CD8-positive, alpha-beta memory T cell (primary cell): ENCODE measurements around the gene GRXCR2. TPM values are rescaled to one million over a fixed set of nuclear protein-coding genes. Genes with fewer than 3 reads are reported as not detected.

Experiments used
- CTCF ChIA-PET: fragments of 350-600 bp; sonication (Branson Sonifier 250); formaldehyde crosslinking; loops from one replicate; lab custom pipeline; 2021; ENCODE audit warnings: antibody characterized with exemption; lab: Charles Lee
- POLR2A ChIA-PET: fragments of 350-600 bp; sonication (Branson Sonifier 250); formaldehyde crosslinking; loops from one replicate; lab custom pipeline; 2021; ENCODE audit warnings: antibody characterized with exemption; lab: Charles Lee
- DNase-seq, 5 donors: peaks; one replicate each; pipeline versions ENCODE4 v3.0.0 to v3.0.0-alpha.2; 2020 to 2022; ENCODE audit warnings: mixed read lengths in 1 of 5
- H3K27ac ChIP-seq: one replicate; pipeline ENCODE4 v1.7.0; 2013; ENCODE audit warnings: low read depth, mild to moderate bottlenecking, low read length, moderate library complexity
- H3K27me3 ChIP-seq: 2 replicates; pipeline ENCODE4 v1.7.0; 2013; ENCODE audit warnings: low read length, mild to moderate bottlenecking; ENCODE audit not compliant: insufficient read depth, poor library complexity, severe bottlenecking
- H3K36me3 ChIP-seq: 2 replicates; pipeline ENCODE4 v1.7.0; 2013; ENCODE audit warnings: mild to moderate bottlenecking, low read length, moderate library complexity; ENCODE audit not compliant: insufficient read depth
- H3K4me1 ChIP-seq: 2 replicates; pipeline ENCODE4 v1.7.0; 2013; ENCODE audit warnings: mild to moderate bottlenecking, low read length, moderate library complexity; ENCODE audit not compliant: insufficient read depth
- H3K4me3 ChIP-seq: 2 replicates; pipeline ENCODE4 v1.7.0; 2013; ENCODE audit warnings: mild to moderate bottlenecking, low read length
- H3K9me3 ChIP-seq: 2 replicates; pipeline ENCODE4 v1.7.0; 2013; ENCODE audit warnings: mild to moderate bottlenecking, low read length
- H3K27ac Mint-ChIP-seq, 8 donors: one replicate each; pipeline ENCODE4 v1.8.0; 2020 to 2021; ENCODE audit warnings: mixed read lengths in 8 of 8, mild to moderate bottlenecking in 6 of 8, inconsistent platforms in 3 of 8, moderate library complexity in 3 of 8
- H3K27me3 Mint-ChIP-seq, 2 donors: one replicate each; pipeline ENCODE4 v1.8.0; 2020 to 2021; ENCODE audit warnings: mixed read lengths in 2 of 2, mild to moderate bottlenecking in 1 of 2, moderate library complexity in 1 of 2
- H3K36me3 Mint-ChIP-seq, 3 donors: one replicate each; pipeline ENCODE4 v1.8.0; 2020 to 2021; ENCODE audit warnings: mixed read lengths in 3 of 3, inconsistent platforms in 1 of 3, mild to moderate bottlenecking in 1 of 3
- H3K4me1 Mint-ChIP-seq, 3 donors: one replicate each; pipeline ENCODE4 v1.8.0; 2020 to 2021; ENCODE audit warnings: mixed read lengths in 3 of 3, inconsistent platforms in 1 of 3, mild to moderate bottlenecking in 1 of 3
- H3K4me3 Mint-ChIP-seq, 7 donors: one replicate each; pipeline ENCODE4 v1.8.0; 2020 to 2021; ENCODE audit warnings: mixed read lengths in 7 of 7, mild to moderate bottlenecking in 6 of 7, moderate library complexity in 4 of 7, inconsistent platforms in 2 of 7
- H3K9me3 Mint-ChIP-seq, 5 donors: one replicate each; pipeline ENCODE4 v1.8.0; 2020 to 2022; ENCODE audit warnings: mixed read lengths in 5 of 5, mild to moderate bottlenecking in 3 of 5, moderate library complexity in 2 of 5, inconsistent platforms in 1 of 5
- polyA plus RNA-seq: library from polyadenylated mRNA; unstranded; fragments of 300-500 nt; fragmentation: Illumina TruSeq; gene quantifications from one replicate; pipeline ENCODE4 v1.2.3, GENCODE V29; 2021
- total RNA-seq, 2 experiments: library from RNA; stranded (reverse); gene quantifications; one replicate each; pipeline ENCODE4 v1.2.3, GENCODE V29; 2021

GRXCR2 gene
- total and polyA plus RNA-seq, 3 experiments from 2014 or later: not detected

GRCh38 chr5:145913701-145914100 lies 40.9 kb upstream of the GRXCR2 start:
- Mint-ChIP-seq H3K27me3 (no peaks in the 10 kb centered on the region), H3K4me3 (no peak overlapping the region), H3K9me3 (no peaks in the 10 kb centered on the region), H3K36me3 (no peaks in the 10 kb centered on the region), H3K4me1 (no peaks in the 10 kb centered on the region), H3K27ac (no peak overlapping the region)
- ChIA-PET POLR2A (no interaction called here), CTCF (no interaction called here)
- Histone ChIP-seq H3K27me3 (no peaks in the 10 kb centered on the region), H3K9me3 (no peaks in the 10 kb centered on the region), H3K4me3 (no peak overlapping the region), H3K36me3 (no peaks in the 10 kb centered on the region), H3K27ac (no peak overlapping the region), H3K4me1 (no peaks in the 10 kb centered on the region)
- no peak for DNase-seq

DNA sequence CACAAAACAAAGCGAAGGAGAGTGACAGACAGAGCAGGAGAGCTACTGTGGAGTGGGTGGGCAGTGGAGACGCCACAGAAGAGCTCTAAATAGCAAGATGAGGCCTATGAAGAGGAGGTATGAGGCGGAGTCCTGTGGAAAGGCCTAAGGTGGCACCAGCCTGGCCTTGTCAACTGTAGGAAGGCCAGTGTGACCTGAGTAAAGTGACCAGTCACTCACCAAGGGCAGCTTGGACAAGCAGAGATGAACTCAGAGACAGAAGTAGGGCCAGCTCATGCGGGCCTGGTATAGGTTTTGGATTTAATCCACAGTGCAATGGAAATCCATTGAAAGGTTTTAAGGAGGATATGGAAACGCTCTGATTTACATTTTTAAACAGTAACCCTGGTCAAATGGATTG lies 39.8 kb upstream of the GRXCR2 start:
- Histone ChIP-seq H3K4me1 (no peaks in the 10 kb centered on the region), H3K36me3 (no peaks in the 10 kb centered on the region), H3K27ac (no peak overlapping the region), H3K4me3 (no peak overlapping the region), H3K9me3 (no peaks in the 10 kb centered on the region), H3K27me3 (no peaks in the 10 kb centered on the region)
- no peaks in the 10 kb centered on the region for H3K27me3 Mint-ChIP-seq
- no peaks in the 10 kb centered on the region for H3K36me3 Mint-ChIP-seq
- H3K27ac Mint-ChIP-seq: no peak overlapping the region
- no peak overlapping the region for H3K4me3 Mint-ChIP-seq
- H3K4me1 Mint-ChIP-seq: no peaks in the 10 kb centered on the region
- no peaks in the 10 kb centered on the region for H3K9me3 Mint-ChIP-seq
- DNase-seq: no peak
- POLR2A ChIA-PET: no interaction called here
- CTCF ChIA-PET: no interaction called here

DNA sequence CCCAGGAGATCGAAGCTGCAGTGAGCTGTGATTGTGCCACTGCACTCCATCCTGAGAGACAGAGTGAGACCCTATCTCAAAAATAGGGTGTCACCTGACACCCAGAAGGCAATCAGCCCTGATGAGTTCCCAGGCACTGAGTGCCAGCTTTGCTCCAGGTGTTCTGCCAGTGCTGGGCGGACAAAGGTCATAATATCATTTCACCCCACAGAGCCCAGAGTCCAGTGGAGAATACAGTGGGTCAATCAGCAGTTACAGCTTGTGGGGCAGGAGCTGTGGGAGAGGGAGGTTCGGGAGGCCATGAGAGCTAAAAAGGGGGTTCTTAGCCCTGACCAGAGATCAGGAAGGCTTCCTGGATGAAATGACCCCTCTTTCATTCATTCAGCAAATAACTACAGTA lies 39.2 kb upstream of the GRXCR2 start:
- Histone ChIP-seq H3K4me1 (no peaks in the 10 kb centered on the region), H3K27ac (no peak overlapping the region), H3K27me3 (no peaks in the 10 kb centered on the region), H3K9me3 (no peaks in the 10 kb centered on the region), H3K36me3 (no peaks in the 10 kb centered on the region), H3K4me3 (no peak overlapping the region)
- Mint-ChIP-seq H3K27me3 (no peaks in the 10 kb centered on the region), H3K4me1 (no peaks in the 10 kb centered on the region), H3K36me3 (no peaks in the 10 kb centered on the region), H3K27ac (no peak overlapping the region), H3K9me3 (no peaks in the 10 kb centered on the region), H3K4me3 (no peak overlapping the region)
- no peak for DNase-seq
- ChIA-PET CTCF (no interaction called here), POLR2A (no interaction called here)

GRCh38 chr5:145911164-145911563 lies 38.4 kb upstream of the GRXCR2 start:
- no peak overlapping the region for H3K4me3 Mint-ChIP-seq
- ChIA-PET CTCF (no interaction called here), POLR2A (no interaction called here)

GRCh38 chr5:145908206-145908960 lies 35.6 kb upstream of the GRXCR2 start:
- Mint-ChIP-seq H3K4me1 (no peaks in the 10 kb centered on the region), H3K9me3 (no peaks in the 10 kb centered on the region), H3K4me3 (no peak overlapping the region), H3K36me3 (no peaks in the 10 kb centered on the region), H3K27me3 (peaks cover 4 to 5% of the 10 kb centered on the region in 2 donors), H3K27ac (no peak overlapping the region)
- Histone ChIP-seq H3K36me3 (no peaks in the 10 kb centered on the region), H3K27me3 (no peaks in the 10 kb centered on the region), H3K4me3 (no peak overlapping the region), H3K9me3 (no peaks in the 10 kb centered on the region), H3K4me1 (no peaks in the 10 kb centered on the region), H3K27ac (no peak overlapping the region)
- ChIA-PET CTCF (no interaction called here), POLR2A (no interaction called here)
- DNase-seq: no peak

More at GRCh38 chr5:145911164-145911563, 38.4 kb upstream of the GRXCR2 start:
- Histone ChIP-seq H3K4me3 (no peak overlapping the region), H3K27ac (no peak overlapping the region), H3K4me1 (no peaks in the 10 kb centered on the region), H3K9me3 (no peaks in the 10 kb centered on the region), H3K36me3 (no peaks in the 10 kb centered on the region), H3K27me3 (no peaks in the 10 kb centered on the region)
- Mint-ChIP-seq H3K9me3 (no peaks in the 10 kb centered on the region), H3K27me3 (peaks cover 1 to 5% of the 10 kb centered on the region in 2 donors), H3K27ac (no peak overlapping the region), H3K36me3 (no peaks in the 10 kb centered on the region), H3K4me1 (no peaks in the 10 kb centered on the region)
- DNase-seq: no peak

GRCh38 chr5:145906401-145906800 lies 33.6 kb upstream of the GRXCR2 start:
- H3K4me1 ChIP-seq: no peaks in the 10 kb centered on the region
- CTCF ChIA-PET: no interaction called here
- H3K27ac ChIP-seq: no peak overlapping the region
- no peaks in the 10 kb centered on the region for H3K27me3 ChIP-seq
- no peaks in the 10 kb centered on the region for H3K4me1 Mint-ChIP-seq
- no peak overlapping the region for H3K4me3 Mint-ChIP-seq
- H3K4me3 ChIP-seq: no peak overlapping the region
- no peaks in the 10 kb centered on the region for H3K9me3 Mint-ChIP-seq
- no peaks in the 10 kb centered on the region for H3K9me3 ChIP-seq
- POLR2A ChIA-PET: no interaction called here
- DNase-seq: no peak
- H3K27me3 Mint-ChIP-seq: peaks cover 4 to 5% of the 10 kb centered on the region in 2 donors
- H3K27ac Mint-ChIP-seq: no peak overlapping the region
- no peaks in the 10 kb centered on the region for H3K36me3 Mint-ChIP-seq
- no peaks in the 10 kb centered on the region for H3K36me3 ChIP-seq

DNA sequence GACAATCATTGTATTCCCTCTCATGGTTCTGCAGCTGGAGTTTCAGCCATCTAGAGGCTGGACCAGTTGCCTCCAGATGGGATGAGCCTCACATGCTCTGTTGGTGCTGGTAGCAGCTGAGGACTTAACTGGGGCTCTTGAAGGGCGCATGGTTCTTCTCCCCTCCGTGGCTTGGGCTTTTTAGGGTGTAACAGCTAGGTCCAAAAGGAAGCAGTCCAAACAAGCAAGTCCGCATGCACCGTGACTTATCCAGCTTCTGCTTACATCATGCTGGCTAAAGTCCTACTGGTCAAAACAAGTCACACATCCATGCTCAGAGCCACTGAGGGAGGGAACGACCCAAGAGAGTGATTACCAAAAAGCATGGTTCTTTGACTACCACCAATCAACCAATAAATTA lies 31.9 kb upstream of the GRXCR2 start:
- H3K4me1 ChIP-seq: no peaks in the 10 kb centered on the region
- Mint-ChIP-seq H3K4me3 (no peak overlapping the region), H3K36me3 (no peaks in the 10 kb centered on the region), H3K4me1 (no peaks in the 10 kb centered on the region), H3K9me3 (peaks cover 0 to 1% (median 0%) of the 10 kb centered on the region in 5 donors), H3K27me3 (peaks cover 5 to 9% of the 10 kb centered on the region in 2 donors), H3K27ac (no peak overlapping the region)
- ChIA-PET POLR2A (no interaction called here), CTCF (no interaction called here)
- H3K9me3 ChIP-seq: no peaks in the 10 kb centered on the region
- no peaks in the 10 kb centered on the region for H3K27me3 ChIP-seq
- H3K36me3 ChIP-seq: no peaks in the 10 kb centered on the region
- no peak overlapping the region for H3K27ac ChIP-seq
- no peak for DNase-seq
- H3K4me3 ChIP-seq: no peak overlapping the region

DNA sequence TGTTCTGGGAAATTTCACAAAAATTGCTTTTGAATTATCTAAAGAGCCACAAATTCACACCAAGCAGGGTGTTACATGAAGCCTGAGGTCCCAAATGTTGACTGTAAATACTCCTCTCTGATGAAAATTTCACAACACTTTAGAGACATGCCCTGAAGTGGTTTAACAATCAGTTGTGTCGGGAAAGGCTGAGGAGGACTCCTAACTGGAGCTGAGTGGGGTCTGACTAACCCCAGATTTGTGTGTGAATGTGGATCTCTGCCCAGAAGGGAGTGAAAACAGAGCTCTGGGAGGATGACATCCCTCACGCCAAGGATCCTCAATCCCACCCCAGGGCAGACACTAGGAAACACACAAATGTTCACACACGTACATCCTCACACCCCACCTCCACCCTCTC lies 31.1 kb upstream of the GRXCR2 start:
- no peaks in the 10 kb centered on the region for H3K36me3 Mint-ChIP-seq
- no peaks in the 10 kb centered on the region for H3K36me3 ChIP-seq
- no peaks in the 10 kb centered on the region for H3K4me1 ChIP-seq
- ChIA-PET POLR2A (no interaction called here), CTCF (no interaction called here)
- H3K27ac ChIP-seq: no peak overlapping the region
- DNase-seq: no peak
- H3K9me3 ChIP-seq: no peaks in the 10 kb centered on the region
- H3K4me3 Mint-ChIP-seq: no peak overlapping the region
- H3K27me3 Mint-ChIP-seq: peaks cover 5 to 9% of the 10 kb centered on the region in 2 donors
- H3K4me1 Mint-ChIP-seq: no peaks in the 10 kb centered on the region
- no peaks in the 10 kb centered on the region for H3K27me3 ChIP-seq
- peaks cover 0 to 8% (median 2%) of the 10 kb centered on the region in 5 donors for H3K9me3 Mint-ChIP-seq
- H3K4me3 ChIP-seq: no peak overlapping the region
- no peak overlapping the region for H3K27ac Mint-ChIP-seq
